B cell (primary cell): ENCODE measurements around the gene TFAP2D.

Experiments
- EZH2 ChIP-seq: IDR thresholded peaks from 2 replicates; pipeline ENCODE4 v1.6.1; 2012; ENCODE audit warnings: borderline replicate concordance, low read depth, mild to moderate bottlenecking, moderate library complexity, low read length; ENCODE audit not compliant: insufficient read depth, poor library complexity, severe bottlenecking
- TF ChIP-seq, protein P1 (sequence below): fragments of 200-600 bp; IDR thresholded peaks from one replicate; pipeline ENCODE4 v1.8.0; 2022; ENCODE audit warnings: antibody characterized with exemption, mild to moderate bottlenecking

DNA sequence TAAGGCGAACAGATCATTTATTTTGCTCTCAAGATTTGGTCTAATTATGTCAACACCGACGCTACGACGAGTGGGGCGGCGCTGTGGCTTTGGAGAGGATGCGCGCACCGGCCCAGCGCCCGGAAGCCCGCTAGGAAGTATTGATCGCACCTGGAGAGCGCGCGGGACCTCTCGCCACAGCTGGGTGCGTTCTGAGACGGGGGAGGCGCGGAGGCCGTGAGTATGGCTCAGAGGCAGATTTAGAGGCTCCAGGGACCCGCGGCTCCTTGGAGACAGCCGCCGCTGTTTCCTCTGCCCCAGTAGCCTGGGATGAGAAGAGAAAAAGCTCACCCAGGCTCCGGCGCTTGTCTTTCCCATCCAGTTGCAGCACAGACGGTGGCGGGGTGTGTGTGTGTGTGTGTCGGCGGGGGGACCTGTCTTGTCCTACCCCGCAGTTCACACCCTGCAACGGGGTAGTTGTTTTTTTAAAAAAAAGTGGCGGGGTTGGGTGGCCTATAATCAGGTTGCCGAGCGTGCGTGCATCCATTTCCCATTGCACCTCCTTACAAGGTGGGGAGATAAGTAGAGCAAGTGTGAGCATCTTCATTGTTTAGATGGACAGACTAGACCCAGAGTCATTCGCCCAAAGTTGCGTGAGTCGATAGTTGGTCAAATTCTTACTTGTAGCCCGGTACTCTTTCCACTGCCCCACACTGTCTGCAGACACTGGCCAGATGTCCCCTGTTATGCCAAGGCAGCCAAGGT is 11.2 kb downstream of the TFAP2D start:
- no peak for TF ChIP-seq EZH2
- TF ChIP-seq, protein P1, sequence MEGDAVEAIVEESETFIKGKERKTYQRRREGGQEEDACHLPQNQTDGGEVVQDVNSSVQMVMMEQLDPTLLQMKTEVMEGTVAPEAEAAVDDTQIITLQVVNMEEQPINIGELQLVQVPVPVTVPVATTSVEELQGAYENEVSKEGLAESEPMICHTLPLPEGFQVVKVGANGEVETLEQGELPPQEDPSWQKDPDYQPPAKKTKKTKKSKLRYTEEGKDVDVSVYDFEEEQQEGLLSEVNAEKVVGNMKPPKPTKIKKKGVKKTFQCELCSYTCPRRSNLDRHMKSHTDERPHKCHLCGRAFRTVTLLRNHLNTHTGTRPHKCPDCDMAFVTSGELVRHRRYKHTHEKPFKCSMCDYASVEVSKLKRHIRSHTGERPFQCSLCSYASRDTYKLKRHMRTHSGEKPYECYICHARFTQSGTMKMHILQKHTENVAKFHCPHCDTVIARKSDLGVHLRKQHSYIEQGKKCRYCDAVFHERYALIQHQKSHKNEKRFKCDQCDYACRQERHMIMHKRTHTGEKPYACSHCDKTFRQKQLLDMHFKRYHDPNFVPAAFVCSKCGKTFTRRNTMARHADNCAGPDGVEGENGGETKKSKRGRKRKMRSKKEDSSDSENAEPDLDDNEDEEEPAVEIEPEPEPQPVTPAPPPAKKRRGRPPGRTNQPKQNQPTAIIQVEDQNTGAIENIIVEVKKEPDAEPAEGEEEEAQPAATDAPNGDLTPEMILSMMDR = no peak
